MM.1S (cell line): ENCODE results near the gene HSD17B14.

Experiments used
- DNase-seq: peaks from one replicate; pipeline ENCODE4 v3.0.0-alpha.2; 2015
- H2AFZ ChIP-seq: fragments of 300-600 bp; sonication (generic); 2 replicates; pipeline ENCODE4 v1.6.0; 2016; ENCODE audit warnings: antibody characterized with exemption, low read length
- H3F3A ChIP-seq: fragments of 300-600 bp; sonication (generic); 2 replicates; pipeline ENCODE4 v1.6.1; 2016; ENCODE audit warnings: mild to moderate bottlenecking, antibody characterized with exemption, low read length, moderate library complexity, mixed read lengths; ENCODE audit not compliant: insufficient read depth
- H3K27ac ChIP-seq: fragments of 300-600 bp; sonication (generic); 2 replicates; pipeline ENCODE4 v1.5.1; 2016; ENCODE audit warnings: mild to moderate bottlenecking, low read length
- H3K27me3 ChIP-seq: fragments of 300-600 bp; sonication (generic); replicated peaks from 2 replicates; pipeline ENCODE4 v1.6.0; 2016; ENCODE audit warnings: low read length; ENCODE audit not compliant: insufficient read depth
- H3K36me3 ChIP-seq: fragments of 300-600 bp; sonication (generic); replicated peaks from 2 replicates; pipeline ENCODE4 v1.6.1; 2016; ENCODE audit warnings: mild to moderate bottlenecking, low read length, mixed read lengths; ENCODE audit not compliant: insufficient read depth
- H3K4me1 ChIP-seq: fragments of 300-600 bp; sonication (generic); 2 replicates; pipeline ENCODE4 v1.6.1; 2016; ENCODE audit warnings: low read length, mixed read lengths
- H3K4me2 ChIP-seq: fragments of 300-600 bp; sonication (generic); 2 replicates; pipeline ENCODE4 v1.6.0; 2016; ENCODE audit warnings: low read depth, low read length
- H3K4me3 ChIP-seq: fragments of 300-600 bp; sonication (generic); 2 replicates; pipeline ENCODE4 v1.5.1; 2016; ENCODE audit warnings: low read length, mixed read lengths
- H3K79me2 ChIP-seq: fragments of 300-600 bp; sonication (generic); 2 replicates; pipeline ENCODE4 v1.6.1; 2016; ENCODE audit warnings: mixed run types, low read length, mixed read lengths
- H3K9ac ChIP-seq: fragments of 300-600 bp; sonication (generic); 2 replicates; pipeline ENCODE4 v1.6.1; 2016; ENCODE audit warnings: low read length, mixed read lengths
- H3K9me2 ChIP-seq: fragments of 300-600 bp; sonication (generic); replicated peaks from 2 replicates; pipeline ENCODE4 v1.6.1; 2016; ENCODE audit warnings: mild to moderate bottlenecking, low read length, mixed read lengths; ENCODE audit not compliant: insufficient read depth
- H3K9me3 ChIP-seq: fragments of 300-600 bp; sonication (generic); replicated peaks from 2 replicates; pipeline ENCODE4 v1.6.1; 2016; ENCODE audit warnings: mild to moderate bottlenecking, low read length, mixed read lengths; ENCODE audit not compliant: insufficient read depth
- H4K20me1 ChIP-seq: fragments of 300-600 bp; sonication (generic); 2 replicates; pipeline ENCODE4 v1.6.1; 2016; ENCODE audit warnings: mild to moderate bottlenecking, low read length, moderate library complexity, mixed read lengths; ENCODE audit not compliant: insufficient read depth
- EZH2 ChIP-seq: fragments of 300-600 bp; sonication (generic); optimal IDR thresholded peaks from 2 replicates; pipeline ENCODE3; 2017; ENCODE audit warnings: low read depth, mild to moderate bottlenecking, antibody characterized with exemption, low read length, mixed read lengths
- EZH2phosphoT487 ChIP-seq: fragments of 300-600 bp; sonication (generic); IDR thresholded peaks from 2 replicates; pipeline ENCODE4 v1.6.1; 2018; ENCODE audit warnings: antibody characterized with exemption, low read length
- TF ChIP-seq, protein P1 (sequence below): fragments of 300-600 bp; sonication (generic); IDR thresholded peaks from 2 replicates; pipeline ENCODE4 v1.5.1; 2016; ENCODE audit warnings: antibody characterized with exemption, low read length, mixed read lengths

The HSD17B14 gene

DNA sequence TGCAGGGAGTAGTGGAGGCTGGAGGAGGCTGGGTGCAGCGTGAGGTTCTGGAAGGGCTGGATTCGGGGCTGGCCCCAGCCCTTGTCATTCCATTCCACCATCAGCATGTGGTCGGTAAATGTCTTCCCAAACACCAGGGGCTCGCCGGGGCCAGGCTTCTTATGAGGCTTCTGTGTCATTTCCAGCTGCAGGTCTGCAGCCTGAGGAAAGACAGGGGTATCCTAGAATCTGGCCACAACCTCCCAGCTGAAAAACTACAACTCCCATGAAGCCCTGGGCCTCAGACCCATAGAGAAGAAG is 29.8 kb downstream of the HSD17B14 start:
- Histone ChIP-seq H3K9ac (no peak overlapping the region), H3K4me1 (peaks cover 6% of the 10 kb centered on the region), H4K20me1 (no peaks in the 10 kb centered on the region), H3K9me3 (no peaks in the 10 kb centered on the region), H3K4me2 (no peak overlapping the region), H3K36me3 (no peaks in the 10 kb centered on the region), H3K27ac (no peak overlapping the region), H3K4me3 (no peak overlapping the region), H2AFZ (no peak overlapping the region), H3K27me3 (no peaks in the 10 kb centered on the region), H3K79me2 (peaks cover 32% of the 10 kb centered on the region), H3K9me2 (no peaks in the 10 kb centered on the region), H3F3A (peaks cover 10% of the 10 kb centered on the region; the same call in 1 of the 2 replicates)
- peak; percentile 47 for DNase-seq
- TF ChIP-seq EZH2phosphoT487 (no peak), EZH2 (no peak)
- TF ChIP-seq, protein P1, sequence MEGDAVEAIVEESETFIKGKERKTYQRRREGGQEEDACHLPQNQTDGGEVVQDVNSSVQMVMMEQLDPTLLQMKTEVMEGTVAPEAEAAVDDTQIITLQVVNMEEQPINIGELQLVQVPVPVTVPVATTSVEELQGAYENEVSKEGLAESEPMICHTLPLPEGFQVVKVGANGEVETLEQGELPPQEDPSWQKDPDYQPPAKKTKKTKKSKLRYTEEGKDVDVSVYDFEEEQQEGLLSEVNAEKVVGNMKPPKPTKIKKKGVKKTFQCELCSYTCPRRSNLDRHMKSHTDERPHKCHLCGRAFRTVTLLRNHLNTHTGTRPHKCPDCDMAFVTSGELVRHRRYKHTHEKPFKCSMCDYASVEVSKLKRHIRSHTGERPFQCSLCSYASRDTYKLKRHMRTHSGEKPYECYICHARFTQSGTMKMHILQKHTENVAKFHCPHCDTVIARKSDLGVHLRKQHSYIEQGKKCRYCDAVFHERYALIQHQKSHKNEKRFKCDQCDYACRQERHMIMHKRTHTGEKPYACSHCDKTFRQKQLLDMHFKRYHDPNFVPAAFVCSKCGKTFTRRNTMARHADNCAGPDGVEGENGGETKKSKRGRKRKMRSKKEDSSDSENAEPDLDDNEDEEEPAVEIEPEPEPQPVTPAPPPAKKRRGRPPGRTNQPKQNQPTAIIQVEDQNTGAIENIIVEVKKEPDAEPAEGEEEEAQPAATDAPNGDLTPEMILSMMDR = no peak

DNA sequence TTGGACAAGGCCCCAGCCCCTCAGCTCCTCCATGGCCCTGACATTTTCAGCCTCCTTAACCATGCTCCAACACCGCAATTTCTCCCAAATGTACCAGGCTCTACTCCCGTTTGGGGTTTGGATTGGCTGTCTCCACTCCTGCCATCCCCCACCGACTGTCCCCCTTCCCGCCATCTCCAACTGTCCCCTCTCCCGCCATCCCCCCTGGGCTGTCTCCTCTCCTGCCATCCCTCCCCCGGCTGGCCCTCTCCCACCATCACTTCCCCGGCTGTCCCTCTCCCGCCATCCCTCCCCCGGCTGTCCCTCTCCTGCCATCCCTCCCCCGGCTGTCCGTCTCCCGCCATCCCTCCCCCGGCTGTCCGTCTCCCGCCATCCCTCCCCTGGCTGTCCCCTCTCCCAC is 30.8 kb downstream of the HSD17B14 start:
- Histone ChIP-seq H3K27ac (no peak overlapping the region), H3K79me2 (peaks cover 30% of the 10 kb centered on the region), H3K9ac (no peak overlapping the region), H3K9me2 (no peaks in the 10 kb centered on the region), H3K9me3 (no peaks in the 10 kb centered on the region), H3K4me2 (no peak overlapping the region), H3K4me1 (peaks cover 6% of the 10 kb centered on the region), H2AFZ (no peak overlapping the region), H3K36me3 (no peaks in the 10 kb centered on the region), H3F3A (peaks cover 3% of the 10 kb centered on the region; the same call in 1 of the 2 replicates), H4K20me1 (no peaks in the 10 kb centered on the region), H3K4me3 (no peak overlapping the region), H3K27me3 (no peaks in the 10 kb centered on the region)
- TF ChIP-seq, protein P1 = no peak
- DNase-seq = no peak

DNA sequence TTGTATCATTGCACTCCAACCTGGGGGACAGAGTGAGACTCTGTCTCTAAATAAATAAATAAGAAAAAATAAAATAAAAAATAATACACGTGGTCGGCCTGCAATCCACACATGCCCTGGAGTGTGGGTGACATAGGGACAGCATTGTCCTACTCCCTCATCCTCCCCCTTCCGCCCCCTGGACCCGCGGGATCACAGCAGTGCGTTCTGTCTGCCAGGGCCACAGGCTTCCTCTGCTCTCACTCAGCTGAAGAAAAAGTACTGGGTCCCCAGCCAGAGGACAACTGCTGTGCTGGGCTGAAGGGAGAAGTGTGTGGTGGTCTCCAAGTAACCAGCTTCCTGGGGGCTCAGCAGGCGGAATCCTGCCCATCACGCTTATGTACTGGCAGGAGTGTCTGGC is 31.8 kb downstream of the HSD17B14 start:
- TF ChIP-seq, protein P1 = no peak
- no peak for TF ChIP-seq EZH2
- no peak for TF ChIP-seq EZH2phosphoT487
- Histone ChIP-seq H3K9ac (no peak overlapping the region), H3K79me2 (peaks cover 20% of the 10 kb centered on the region), H3K4me1 (no peaks in the 10 kb centered on the region), H3K27me3 (no peaks in the 10 kb centered on the region), H4K20me1 (no peaks in the 10 kb centered on the region), H3K36me3 (no peaks in the 10 kb centered on the region), H3K9me3 (no peaks in the 10 kb centered on the region), H3K4me2 (no peak overlapping the region), H2AFZ (no peak overlapping the region), H3F3A (no peaks in the 10 kb centered on the region), H3K9me2 (no peaks in the 10 kb centered on the region), H3K4me3 (no peak overlapping the region), H3K27ac (no peak overlapping the region)
- no peak for DNase-seq
